Progenitor cell of endocrine pancreas (in vitro differentiated cells): ENCODE data around the gene AMPD1. TPM values are rescaled to one million over a fixed set of nuclear protein-coding genes. Genes with fewer than 3 reads are reported as not detected.

ENCODE experiments used
- DNase-seq: peaks from one replicate; pipeline ENCODE4 v3.0.0; 2021; ENCODE audit warnings: low spot score; ENCODE audit not compliant: unreplicated experiment
- H3K27ac Mint-ChIP-seq: 2 replicates; pipeline ENCODE4 v1.8.0; 2021; ENCODE audit warnings: mild to moderate bottlenecking, moderate library complexity, mixed read lengths
- H3K27me3 Mint-ChIP-seq: 2 replicates; pipeline ENCODE4 v1.8.0; 2021; ENCODE audit warnings: mixed read lengths
- H3K36me3 Mint-ChIP-seq: 2 replicates; pipeline ENCODE4 v1.8.0; 2022; ENCODE audit warnings: mixed read lengths; ENCODE audit not compliant: insufficient read depth
- H3K4me1 Mint-ChIP-seq: 2 replicates; pipeline ENCODE4 v1.8.0; 2021; ENCODE audit warnings: low read depth, mixed read lengths
- H3K4me3 Mint-ChIP-seq: 2 replicates; pipeline ENCODE4 v1.8.0; 2021; ENCODE audit warnings: low read depth, mild to moderate bottlenecking, moderate library complexity, mixed read lengths
- H3K9me3 Mint-ChIP-seq: 2 replicates; pipeline ENCODE4 v1.8.0; 2021; ENCODE audit warnings: low read depth, mixed read lengths
- CTCF ChIP-seq: fragments of 200-600 bp; sonication (generic); IDR thresholded peaks from one replicate; pipeline ENCODE4 v1.5.0; 2021; ENCODE audit warnings: antibody characterized with exemption, mild to moderate bottlenecking; ENCODE audit not compliant: unreplicated experiment
- total RNA-seq: library from RNA; stranded (reverse); gene quantifications from 2 replicates; pipeline ENCODE4 v1.2.1, GENCODE V29; 2021

AMPD1 gene
- total RNA-seq, 1 donor from 2014 or later, result not detected

- Mint-ChIP-seq H3K27me3 (peaks cover 42% of the 10 kb centered on the region), H3K4me1 (no peaks in the 10 kb centered on the region), H3K27ac (no peak overlapping the region), H3K9me3 (no peaks in the 10 kb centered on the region), H3K4me3 (no peak overlapping the region), H3K36me3 (no peaks in the 10 kb centered on the region)
- no peak for TF ChIP-seq CTCF
- DNase-seq, result no peak
These were observed 19.2 kb downstream of the AMPD1 start for GRCh38 chr1:114676115-114676514.

DNA sequence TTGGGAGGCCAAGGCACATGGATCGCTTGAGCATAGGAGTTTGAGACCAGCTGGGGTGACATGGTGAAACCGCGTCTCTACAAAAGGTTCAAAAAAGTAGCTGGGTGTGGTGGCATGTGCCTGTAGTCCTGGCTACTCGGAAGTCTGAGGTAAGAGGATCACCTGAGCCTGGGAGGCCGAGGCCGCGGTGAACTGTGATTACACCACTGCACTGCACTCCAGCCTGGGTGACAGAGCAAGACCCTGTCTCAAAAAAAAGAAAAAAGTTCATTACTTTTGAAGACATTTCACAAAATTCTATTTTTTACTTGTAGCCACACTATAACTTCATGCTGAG is 23.4 kb downstream of the AMPD1 start:
- Mint-ChIP-seq H3K36me3 (no peaks in the 10 kb centered on the region), H3K27me3 (peaks cover 29% of the 10 kb centered on the region), H3K9me3 (no peaks in the 10 kb centered on the region), H3K4me1 (peaks cover 21% of the 10 kb centered on the region), H3K4me3 (no peak overlapping the region), H3K27ac (no peak overlapping the region)
- no peak for TF ChIP-seq CTCF
- DNase-seq, result no peak

DNA sequence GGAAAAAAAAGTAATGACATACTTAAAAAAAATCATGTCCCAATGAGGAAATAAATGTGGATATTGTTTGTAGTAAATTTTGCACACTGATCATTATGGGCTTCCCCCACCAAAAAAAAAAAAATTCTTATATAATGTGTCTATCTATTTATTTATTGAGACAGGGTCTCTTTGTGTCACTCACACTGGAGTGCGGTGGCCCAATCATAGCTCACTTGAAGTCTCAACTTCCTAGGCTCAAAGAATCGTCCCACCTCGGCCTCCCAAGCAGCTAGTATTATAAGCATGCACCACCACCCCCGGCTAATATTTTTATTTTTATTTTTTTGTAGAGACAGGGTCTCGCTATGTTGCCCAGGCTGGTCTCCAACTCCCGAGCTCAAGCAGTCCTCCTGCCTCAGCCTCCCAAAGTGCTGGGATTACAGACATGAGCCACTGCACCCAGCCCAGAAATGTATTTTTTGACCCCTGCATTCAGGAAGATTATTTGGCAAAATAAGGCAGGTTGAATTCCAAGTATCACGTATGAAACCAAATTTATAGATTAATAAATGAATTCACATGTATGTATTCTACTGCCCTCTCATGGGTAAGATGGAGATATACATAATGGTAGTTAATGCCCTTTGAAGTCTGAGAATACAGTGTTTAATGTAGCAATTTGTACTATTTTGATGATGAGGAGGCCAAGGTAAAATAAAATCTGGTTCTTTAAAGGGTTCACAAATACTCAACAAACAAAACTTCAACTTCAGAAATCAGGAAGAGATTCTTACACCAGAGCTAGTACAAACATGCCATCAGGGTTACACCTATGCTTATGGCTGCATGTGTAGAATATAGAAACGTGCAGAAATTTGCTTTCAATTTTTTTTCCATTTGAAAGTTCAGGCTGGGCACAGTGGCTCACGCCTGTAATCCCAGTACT is 24.1 kb downstream of the AMPD1 start:
- peaks cover 26% of the 10 kb centered on the region for H3K4me1 Mint-ChIP-seq
- H3K27ac Mint-ChIP-seq, result no peak overlapping the region
- no peaks in the 10 kb centered on the region for H3K36me3 Mint-ChIP-seq
- no peak for DNase-seq
- H3K9me3 Mint-ChIP-seq, result no peaks in the 10 kb centered on the region
- peaks cover 24% of the 10 kb centered on the region for H3K27me3 Mint-ChIP-seq
- peak; percentile 36 for TF ChIP-seq CTCF
- H3K4me3 Mint-ChIP-seq, result no peak overlapping the region

DNA sequence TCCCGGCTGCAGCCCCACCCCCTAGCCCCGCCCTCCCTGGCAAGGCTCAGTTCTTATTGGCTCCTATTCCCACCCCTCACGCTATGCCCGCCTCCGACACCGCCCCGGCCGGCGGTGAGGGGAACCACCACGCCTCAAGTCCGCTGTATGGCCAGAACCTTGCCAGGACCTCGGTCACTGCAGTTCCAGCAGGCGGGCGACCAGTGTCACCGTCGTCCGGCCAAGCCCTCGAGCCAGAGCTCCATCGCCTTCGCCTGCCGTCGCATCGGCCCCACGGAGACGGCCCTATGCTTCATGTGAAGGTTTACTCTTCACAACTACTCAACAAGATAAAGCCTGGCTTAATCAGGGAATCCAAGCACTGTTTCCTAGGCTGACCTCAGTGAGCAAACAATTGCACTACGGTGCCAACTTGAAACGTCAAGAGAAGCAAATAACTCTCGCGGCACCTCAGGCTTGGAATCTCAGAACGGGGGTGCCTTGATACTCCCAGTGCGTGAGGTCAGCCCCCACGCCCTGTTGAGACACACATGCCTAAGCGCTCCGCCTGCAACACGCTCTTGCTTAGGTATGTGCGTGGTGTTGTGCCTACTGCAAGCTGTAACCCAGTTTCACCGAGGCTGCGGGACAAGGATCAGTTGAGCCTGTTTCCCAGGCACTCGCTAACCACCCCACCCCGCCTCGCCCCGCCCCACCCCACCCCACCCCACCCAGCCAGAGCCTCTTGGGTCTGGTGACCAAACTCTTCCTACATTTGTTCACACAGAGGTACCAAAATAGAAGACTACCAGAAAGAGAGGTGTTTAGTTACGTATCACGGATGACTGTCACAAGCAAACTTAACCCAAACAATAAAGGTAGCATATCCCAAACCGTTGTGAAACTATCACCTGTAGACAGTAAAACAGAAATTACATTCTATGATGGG is 25.0 kb downstream of the AMPD1 start:
- Mint-ChIP-seq H3K27ac (peak overlapping the region; percentile 99), H3K4me3 (peak overlapping the region; percentile 84), H3K36me3 (no peaks in the 10 kb centered on the region), H3K27me3 (peaks cover 22% of the 10 kb centered on the region), H3K4me1 (peaks cover 33% of the 10 kb centered on the region), H3K9me3 (no peaks in the 10 kb centered on the region)
- TF ChIP-seq CTCF, result peak; percentile 19
- peak; percentile 89 for DNase-seq

DNA sequence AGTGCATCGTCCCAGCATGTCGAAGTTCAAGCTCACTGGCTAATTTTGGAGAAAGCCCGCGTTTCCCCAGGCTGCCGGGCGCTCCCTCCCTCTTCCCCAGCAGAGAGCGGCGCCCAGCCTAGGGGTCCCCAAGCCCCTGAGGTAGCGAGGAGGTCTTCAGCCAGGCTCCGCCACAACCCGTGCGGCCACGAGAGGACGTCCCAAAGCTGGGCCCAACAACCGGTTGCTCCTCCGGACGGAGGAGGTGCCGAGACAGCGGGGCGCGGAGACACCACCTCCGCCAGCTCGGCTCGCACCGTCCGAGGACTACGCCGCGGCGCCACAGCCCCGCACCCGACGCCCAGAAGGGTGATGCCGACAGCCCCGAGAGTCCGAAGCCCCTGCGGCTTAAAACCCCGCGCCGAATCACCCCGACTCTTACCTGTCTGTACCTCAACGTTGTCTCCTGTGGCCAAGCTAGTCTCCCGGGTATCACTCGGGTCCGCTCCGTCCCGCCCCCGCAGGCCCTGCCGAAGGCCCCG is 25.7 kb downstream of the AMPD1 start, which contains the start of gene DENND2C:
Gene DENND2C, minus strand, starts transcription at position 488 of the 521 bp plus-strand sequence. CDS start 44,065 bp downstream, outside the sequence.
- Mint-ChIP-seq H3K4me3 (peak within 1 kb of the TSS; percentile 84), H3K9me3 (no peaks in the 10 kb centered on the region), H3K27ac (peak within 1 kb of the TSS; percentile 99), H3K27me3 (peaks cover 19% of the 10 kb centered on the region), H3K36me3 (no peaks in the 10 kb centered on the region), H3K4me1 (peaks cover 33% of the 10 kb centered on the region)
- peak; percentile 42 for DNase-seq
- TF ChIP-seq CTCF, result no peak
